Testis (tissue), 3 donors: ENCODE results near the gene CLK3. TPM values are rescaled to one million over a fixed set of nuclear protein-coding genes. Genes with fewer than 3 reads are reported as not detected.
"Not testable (repeated sequence)": the region's sequence is repeated elsewhere in the genome, so short reads cannot be mapped to it uniquely, and the experiment has no call there.

Experiments
- DNase-seq: peaks from one replicate; pipeline ENCODE4 v3.0.0-alpha.2; 2019
- H3K27ac ChIP-seq, 2 donors: fragments of 200-600 bp; sonication (generic); one replicate each; pipeline ENCODE4 v1.5.1; 2019
- H3K27me3 ChIP-seq: fragments of 200-600 bp; sonication (generic); one replicate; pipeline ENCODE4 v1.5.1; 2019
- H3K36me3 ChIP-seq: fragments of 200-600 bp; sonication (generic); one replicate; pipeline ENCODE4 v1.5.1; 2017; ENCODE audit warnings: low read depth; ENCODE audit errors: missing control alignments
- H3K4me1 ChIP-seq: fragments of 200-600 bp; sonication (generic); one replicate; pipeline ENCODE4 v1.5.1; 2019
- H3K4me3 ChIP-seq, 2 donors: fragments of 200-600 bp; sonication (generic); one replicate each; pipeline ENCODE4 v1.5.1; 2017 to 2019
- H3K9me3 ChIP-seq: fragments of 200-600 bp; sonication (generic); one replicate; pipeline ENCODE4 v1.5.1; 2017
- CTCF ChIP-seq, 3 experiments: fragments of 450-650 bp in 2 of 3; fragments of 200-600 bp in 1 of 3; sonication (generic) in 1 of 3; IDR thresholded peaks; one replicate each; pipeline ENCODE4 v1.5.1; 2016 to 2019; ENCODE audit warnings: antibody characterized with exemption in 3 of 3, mild to moderate bottlenecking in 2 of 3, moderate library complexity in 1 of 3
- POLR2A ChIP-seq: fragments of 450-650 bp; IDR thresholded peaks from one replicate; pipeline ENCODE4 v1.6.1; 2017; ENCODE audit warnings: antibody characterized with exemption, mild to moderate bottlenecking, moderate library complexity
- WGBS, 2 donors: methylation state at CpG; one replicate each; pipeline ENCODE4 v1.1.5; 2018; 5-methylcytosine and 5-hydroxymethylcytosine counted together
- intact Hi-C: fragments of 100-400 bp; cut with DNase I; formaldehyde crosslinking; loops from one replicate; pipeline ENCODE4 v1.15.1; 2023; ENCODE audit warnings: low total_unique reads
- polyA plus RNA-seq: library from polyadenylated mRNA; stranded (reverse); fragments of 350-450 nt; fragmentation: Illumina TruSeq; extraction: RNeasy Lipid Tissue Mini Kit (QIAGEN cat#74804); gene quantifications from one replicate; pipeline ENCODE4 v1.2.3, GENCODE V29; 2014; ENCODE audit warnings: low read depth, low replicate concordance; ENCODE audit not compliant: insufficient read depth
- total RNA-seq, 2 donors: library from RNA; depleted of rRNA; stranded (reverse); fragments of >200 nt; gene quantifications; one replicate each; pipeline ENCODE4 v1.2.3, GENCODE V29; 2016

CLK3 gene
- total and polyA plus RNA-seq, 3 donors from 2014 or later, result 137 to 197 (median 162) TPM

GRCh38 chr15:74626752-74627692 lies 11.4 kb downstream of the CLK3 start:
- 82 to 83% methylated on average over 7 to 10 of the region's 10 CpGs for WGBS, 2 donors
- no peaks in the 10 kb centered on the region for H3K27me3 ChIP-seq
- DNase-seq, result no peak
- TF ChIP-seq CTCF (IDR thresholded peaks at IDR 0.05) (no peak), POLR2A (no peak)
- intact Hi-C loops, result loop anchor here (10.0 kb wide), 1 partner anchor 252 kb away; no protein-coding TSS in a partner anchor
- no peak overlapping the region for H3K4me3 ChIP-seq
- no peaks in the 10 kb centered on the region for H3K9me3 ChIP-seq
- no peak overlapping the region for H3K27ac ChIP-seq
- H3K4me1 ChIP-seq, result no peaks in the 10 kb centered on the region
- no peaks in the 10 kb centered on the region for H3K36me3 ChIP-seq

GRCh38 chr15:74627766-74628165 lies 12.1 kb downstream of the CLK3 start:
- Histone ChIP-seq H3K36me3 (no peaks in the 10 kb centered on the region), H3K27me3 (no peaks in the 10 kb centered on the region), H3K27ac (no peak overlapping the region), H3K4me3 (no peak overlapping the region), H3K9me3 (no peaks in the 10 kb centered on the region), H3K4me1 (no peaks in the 10 kb centered on the region)
- 66 to 90% methylated on average over 2 to 5 of the region's 5 CpGs for WGBS, 2 donors
- DNase-seq, result no peak
- no peak for TF ChIP-seq CTCF (IDR thresholded peaks at IDR 0.05)
- no peak for TF ChIP-seq POLR2A
- intact Hi-C loops, result loop anchor here (10.0 kb wide), 1 partner anchor 253 kb away; no protein-coding TSS in a partner anchor

GRCh38 chr15:74628199-74628598 lies 12.6 kb downstream of the CLK3 start:
- Histone ChIP-seq H3K27ac (no peak overlapping the region), H3K4me1 (no peaks in the 10 kb centered on the region), H3K36me3 (no peaks in the 10 kb centered on the region), H3K27me3 (no peaks in the 10 kb centered on the region), H3K9me3 (no peaks in the 10 kb centered on the region), H3K4me3 (no peak overlapping the region)
- intact Hi-C loops, result loop anchor here (10.0 kb wide), 1 partner anchor 253 kb away; no protein-coding TSS in a partner anchor
- 46 to 57% methylated on average over 3 of the region's 3 CpGs for whole genome bisulfite sequencing, 2 donors
- TF ChIP-seq POLR2A, result no peak
- no peak for TF ChIP-seq CTCF (IDR thresholded peaks at IDR 0.05)
- no peak for DNase-seq

GRCh38 chr15:74628949-74629348 lies 13.3 kb downstream of the CLK3 start:
- H3K27me3 ChIP-seq, result no peaks in the 10 kb centered on the region
- no peaks in the 10 kb centered on the region for H3K4me1 ChIP-seq
- TF ChIP-seq POLR2A (no peak), CTCF (IDR thresholded peaks at IDR 0.05) (no peak)
- H3K27ac ChIP-seq, result no peak overlapping the region
- no peak overlapping the region for H3K4me3 ChIP-seq
- no peaks in the 10 kb centered on the region for H3K9me3 ChIP-seq
- intact Hi-C loops, result loop anchor here (10.0 kb wide), 1 partner anchor 254 kb away; no protein-coding TSS in a partner anchor
- 53 to 60% methylated on average over 5 of the region's 5 CpGs for WGBS, 2 donors
- DNase-seq, result no peak
- H3K36me3 ChIP-seq, result no peaks in the 10 kb centered on the region

GRCh38 chr15:74629696-74630095 lies 14.1 kb downstream of the CLK3 start:
- intact Hi-C loops, result loop anchor here (10.0 kb wide), 2 partner anchors 255 to 325 kb away; partner anchors contain the start of gene RPP25

More at GRCh38 chr15:74629696-74630095, 14.1 kb downstream of the CLK3 start:
- DNase-seq, H3K4me1 ChIP-seq, H3K36me3 ChIP-seq, H3K27me3 ChIP-seq, H3K4me3 ChIP-seq, H3K27ac ChIP-seq, H3K9me3 ChIP-seq: not testable (repeated sequence)
- 75 to 85% methylated on average over 7 to 10 of the region's 10 CpGs for WGBS, 2 donors
